Measurements from ENCODE around the gene NDE1. TPM values are rescaled to one million over a fixed set of nuclear protein-coding genes. Genes with fewer than 3 reads are reported as not detected.

Gene NDE1
- total and polyA plus RNA-seq, 2 donors (not counting 1 experiment from before 2014, with no cell fraction given) = 33.5 to 149 TPM

DNA sequence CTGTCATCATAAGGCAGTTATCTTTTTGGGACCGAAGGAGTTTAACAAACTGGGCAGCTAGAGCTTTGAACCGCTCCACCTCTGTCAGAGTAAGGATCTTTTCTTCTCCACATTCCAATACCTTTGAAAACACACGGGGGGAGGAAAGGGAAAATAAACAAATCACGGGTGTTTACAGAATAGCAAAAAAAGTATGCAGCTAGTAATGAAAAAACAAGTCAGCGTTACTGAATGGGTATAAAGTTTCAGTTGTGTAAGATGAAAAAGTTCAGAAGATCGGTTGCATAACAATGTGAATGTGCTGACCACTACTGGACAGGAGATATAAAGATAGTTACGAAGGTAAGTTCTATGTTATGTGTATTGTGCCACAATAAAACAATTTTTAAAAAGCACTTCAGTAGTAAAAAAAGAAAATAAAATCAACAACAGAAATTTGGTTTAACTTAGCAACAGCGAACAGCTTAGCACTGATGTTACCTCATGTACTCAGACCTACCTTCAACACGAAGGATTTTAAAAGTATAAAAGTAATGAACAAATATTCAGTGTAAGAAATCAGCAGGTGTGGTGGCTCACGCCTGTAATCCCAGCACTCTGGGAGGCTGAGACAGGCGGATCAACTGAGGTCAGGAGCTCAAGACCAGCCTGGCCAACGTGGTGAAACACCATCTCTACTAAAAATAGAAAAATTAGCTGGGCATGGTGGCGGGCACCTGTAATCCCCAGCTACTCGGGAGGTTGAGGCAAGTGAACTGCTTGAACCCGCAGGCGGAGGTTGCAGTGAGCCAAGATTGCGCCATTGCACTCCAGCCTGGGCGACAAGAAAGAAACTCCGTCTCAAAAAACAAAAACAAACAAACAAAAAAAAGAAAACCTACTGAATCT, 41.4 kb upstream of the NDE1 start:
- Histone ChIP-seq H3K9ac (ENCODE audit: low read length) (no peak overlapping the region), H3K27me3 (replicated peaks in 1 of 4; ENCODE audit: control extremely low read depth in 1 of 4, control insufficient read depth in 3 of 4, insufficient read depth in 4 of 4, low read length in 3 of 4) (no peaks in the 10 kb centered on the region), H3K4me2 (replicated peaks; ENCODE audit: low read depth, low read length, poor library complexity, severe bottlenecking) (no peak overlapping the region), H3K36me3 (replicated peaks in 1 of 2; ENCODE audit: control extremely low read depth in 1 of 2, control insufficient read depth in 1 of 2, extremely low read depth in 1 of 2, insufficient read depth in 2 of 2, low read length in 1 of 2) (peaks cover 12 to 97% of the 10 kb centered on the region in 2 experiments), H3K4me3 (ENCODE audit: control extremely low read depth in 1 of 5, extremely low read depth in 1 of 5, insufficient read depth in 1 of 5, low read depth in 2 of 5, low read length in 4 of 5) (no peak overlapping the region), H3K4me1 (ENCODE audit: control insufficient read depth in 2 of 2, insufficient read depth in 2 of 2, low read length in 2 of 2) (no peaks in the 10 kb centered on the region), H3K79me2 (ENCODE audit: control insufficient read depth, insufficient read depth, low read length) (peaks cover 47% of the 10 kb centered on the region), H2AFZ (ENCODE audit: insufficient read depth, low read depth, low read length, poor library complexity, severe bottlenecking) (no peak overlapping the region), H3K27ac (ENCODE audit: low read length in 2 of 2) (no peak overlapping the region), H3K9me3 (ENCODE audit: control extremely low read depth in 1 of 3, control insufficient read depth in 2 of 3, insufficient read depth in 1 of 3, low read length in 2 of 3) (no peaks in the 10 kb centered on the region), H4K20me1 (ENCODE audit: control insufficient read depth, insufficient read depth, low read length, poor library complexity, severe bottlenecking) (peaks cover 62% of the 10 kb centered on the region)
- intact Hi-C loops (cut with micrococcal nuclease) = no loop called here
- Mint-ChIP-seq H3K4me3 (no peak overlapping the region), H3K27me3 (no peaks in the 10 kb centered on the region), H3K27ac (no peak overlapping the region), H3K9me3 (ENCODE audit: insufficient read depth) (no peaks in the 10 kb centered on the region), H3K4me1 (no peaks in the 10 kb centered on the region)
- DNase-seq (no peak), ATAC-seq (ENCODE audit: low read depth) (no peak)
- TF ChIP-seq EZH2 (IDR thresholded peaks at IDR 0.05; ENCODE audit: borderline replicate concordance, insufficient read depth, low read depth, low read length, poor library complexity, severe bottlenecking) (no peak), CTCF (IDR thresholded peaks at IDR 0.05) (no peak)
- ChIA-PET CTCF (interaction anchor here (0.7 to 2.8 kb wide), 4 partner anchors 9 to 96 kb away, joined by 3 to 14 read pairs (median 4); partner anchors contain the start of gene MARF1), POLR2A (no interaction called here)
- 94% methylated on average over 6 of the region's 19 CpGs for WGBS (ENCODE audit: insufficient coverage)

DNA sequence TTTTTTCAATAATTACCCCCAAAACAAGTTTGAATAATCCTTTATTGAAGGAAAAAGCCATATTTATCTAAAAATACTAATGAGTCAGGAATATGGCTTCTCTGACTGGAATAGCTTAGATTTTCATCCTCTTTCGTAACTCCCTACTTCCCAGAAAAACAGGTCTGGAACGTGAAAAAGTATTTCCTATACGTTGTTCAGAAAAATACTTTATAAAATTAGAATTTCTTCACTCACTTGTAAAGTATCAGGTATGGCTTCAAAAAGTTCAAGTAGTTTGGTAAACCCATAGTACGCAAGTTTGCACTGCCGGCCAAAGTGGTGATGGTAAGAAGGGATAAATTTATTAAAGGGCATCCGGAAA, 40.8 kb upstream of the NDE1 start:
- Histone ChIP-seq H2AFZ (ENCODE audit: insufficient read depth, low read depth, low read length, poor library complexity, severe bottlenecking) (no peak overlapping the region), H3K27ac (ENCODE audit: low read length in 2 of 2) (no peak overlapping the region), H3K4me3 (ENCODE audit: control extremely low read depth in 1 of 5, extremely low read depth in 1 of 5, insufficient read depth in 1 of 5, low read depth in 2 of 5, low read length in 4 of 5) (no peak overlapping the region), H3K9me3 (ENCODE audit: control extremely low read depth in 1 of 3, control insufficient read depth in 2 of 3, insufficient read depth in 1 of 3, low read length in 2 of 3) (no peaks in the 10 kb centered on the region), H3K9ac (ENCODE audit: low read length) (no peak overlapping the region), H3K4me1 (ENCODE audit: control insufficient read depth in 2 of 2, insufficient read depth in 2 of 2, low read length in 2 of 2) (no peaks in the 10 kb centered on the region), H4K20me1 (ENCODE audit: control insufficient read depth, insufficient read depth, low read length, poor library complexity, severe bottlenecking) (peaks cover 57% of the 10 kb centered on the region), H3K36me3 (replicated peaks in 1 of 2; ENCODE audit: control extremely low read depth in 1 of 2, control insufficient read depth in 1 of 2, extremely low read depth in 1 of 2, insufficient read depth in 2 of 2, low read length in 1 of 2) (peaks cover 9 to 95% of the 10 kb centered on the region in 2 experiments), H3K79me2 (ENCODE audit: control insufficient read depth, insufficient read depth, low read length) (peaks cover 47% of the 10 kb centered on the region), H3K27me3 (replicated peaks in 1 of 4; ENCODE audit: control extremely low read depth in 1 of 4, control insufficient read depth in 3 of 4, insufficient read depth in 4 of 4, low read length in 3 of 4) (no peaks in the 10 kb centered on the region), H3K4me2 (replicated peaks; ENCODE audit: low read depth, low read length, poor library complexity, severe bottlenecking) (no peak overlapping the region)
- TF ChIP-seq CTCF (IDR thresholded peaks at IDR 0.05) (no peak), EZH2 (IDR thresholded peaks at IDR 0.05; ENCODE audit: borderline replicate concordance, insufficient read depth, low read depth, low read length, poor library complexity, severe bottlenecking) (no peak)
- POLR2A ChIA-PET = no interaction called here
- Mint-ChIP-seq H3K4me1 (no peaks in the 10 kb centered on the region), H3K9me3 (ENCODE audit: insufficient read depth) (no peaks in the 10 kb centered on the region), H3K4me3 (no peak overlapping the region), H3K27ac (no peak overlapping the region), H3K27me3 (no peaks in the 10 kb centered on the region)
- 88% methylated on average over 1 of the region's 6 CpGs for WGBS (ENCODE audit: insufficient coverage)
- ATAC-seq (ENCODE audit: low read depth) = no peak
- CTCF ChIA-PET = interaction anchor here (1.5 to 2.8 kb wide), 2 partner anchors 34 to 96 kb away, joined by 4 to 14 read pairs; partner anchors contain the start of gene MARF1
- DNase-seq = no peak
- intact Hi-C loops (cut with micrococcal nuclease) = no loop called here
